K562 (cell line): ENCODE data around the gene YES1. TPM values are rescaled to one million over a fixed set of nuclear protein-coding genes. Genes with fewer than 3 reads are reported as not detected.

Source experiments
- ATAC-seq: fragments of 200-7000 bp; cut with Tn5 transposase; 3 replicates; pipeline ENCODE4 v1.9.1; 2020; ENCODE audit warnings: moderate library complexity
- BruUV-seq: library from RNA; stranded (reverse); fragments of 400-500 nt; replicated peaks from 2 replicates; lab custom pipeline; 2021; lab: Mats Ljungman, UMichigan
- CTCF ChIA-PET: fragments of 300-600 bp; formaldehyde crosslinking; extraction: SDS; loops from one replicate; lab custom pipeline; 2021; ENCODE audit warnings: low intra/inter-chr PET ratio; lab: Yijun Ruan, JAX
- POLR2A ChIA-PET: fragments of 300-600, 350-650 bp; sonication (Branson Sonifier 250); formaldehyde crosslinking; extraction: SDS; loops from one replicate; lab custom pipeline; 2021; ENCODE audit warnings: antibody characterized with exemption, inconsistent platforms; lab: Yijun Ruan, JAX
- DNase-seq, 4 experiments: peaks; one replicate each; pipeline versions ENCODE4 v3.0.0 to v3.0.0-alpha.2; 2011 to 2018; ENCODE audit warnings: low spot score in 3 of 4, mixed read lengths in 3 of 4; ENCODE audit errors: extremely low read depth in 1 of 4
- FAIRE-seq: peaks from 2 replicates; lab custom pipeline; 2011; peaks lifted over from hg19 to GRCh38; lab: Jason Lieb, UNC
- H2AFZ ChIP-seq: 2 replicates; pipeline ENCODE4 v1.6.0; 2011; ENCODE audit warnings: low read depth, low read length, control low read depth, inconsistent platforms
- H3K27ac ChIP-seq: fragments of 200-600 bp; 3 replicates; pipeline ENCODE4 v1.8.0; 2011; ENCODE audit warnings: low read depth, mild to moderate bottlenecking, control low read depth, inconsistent platforms, low read length, moderate library complexity, mixed read lengths; ENCODE audit errors: extremely low read depth
- H3K27me3 ChIP-seq, 2 experiments: fragments of 300-600 bp in 1 of 2; 2 replicates in 1 of 2; 3 replicates in 1 of 2; pipeline versions ENCODE4 v1.6.0 to v1.8.0; 2011; ENCODE audit warnings: inconsistent platforms in 2 of 2, low read length in 2 of 2, mild to moderate bottlenecking in 1 of 2, mixed read lengths in 1 of 2, moderate library complexity in 1 of 2; ENCODE audit not compliant: control insufficient read depth in 2 of 2, insufficient read depth in 2 of 2
- H3K36me3 ChIP-seq: fragments of 300-600 bp; 3 replicates; pipeline ENCODE4 v1.8.0; 2011; ENCODE audit warnings: mild to moderate bottlenecking, low read length, inconsistent platforms; ENCODE audit not compliant: control insufficient read depth, insufficient read depth
- H3K4me1 ChIP-seq, 2 experiments: fragments of 200-600 bp in 1 of 2; replicated peaks in 1 of 2; 2 replicates in 1 of 2; 3 replicates in 1 of 2; pipeline versions ENCODE4 v1.5.1 to v1.8.0; 2011; ENCODE audit warnings: inconsistent platforms in 2 of 2, low read length in 2 of 2, mild to moderate bottlenecking in 1 of 2, mixed read lengths in 1 of 2, moderate library complexity in 1 of 2; ENCODE audit not compliant: control insufficient read depth in 2 of 2, insufficient read depth in 2 of 2
- H3K4me2 ChIP-seq: 2 replicates; pipeline ENCODE4 v1.6.1; 2011; ENCODE audit warnings: low read length, control low read depth, inconsistent platforms, mixed read lengths; ENCODE audit not compliant: insufficient read depth
- H3K4me3 ChIP-seq: fragments of 200-600 bp; sonication (generic), shearing (Covaris generic); 2 replicates; pipeline ENCODE4 v1.5.1; 2016; ENCODE audit warnings: control low read depth, inconsistent platforms
- H3K79me2 ChIP-seq: fragments of 200-600 bp; 3 replicates; pipeline ENCODE4 v1.8.0; 2011; ENCODE audit warnings: low read length, inconsistent platforms; ENCODE audit not compliant: control insufficient read depth, insufficient read depth
- H3K9ac ChIP-seq, 2 experiments: 2 replicates each; pipeline versions ENCODE4 v1.6.0 to v1.6.1; 2011; ENCODE audit warnings: low read depth in 2 of 2, low read length in 2 of 2, control low read depth in 1 of 2, inconsistent platforms in 1 of 2, mild to moderate bottlenecking in 1 of 2, mixed read lengths in 1 of 2; ENCODE audit not compliant: insufficient read depth in 1 of 2
- H3K9me1 ChIP-seq: one replicate; pipeline ENCODE4 v1.6.0; 2011; ENCODE audit warnings: inconsistent platforms, mild to moderate bottlenecking, low read length, moderate library complexity; ENCODE audit not compliant: control insufficient read depth, insufficient read depth
- H3K9me3 ChIP-seq: replicated peaks from 2 replicates; pipeline ENCODE4 v1.5.1; 2011; ENCODE audit warnings: low read depth, low read length, inconsistent platforms; ENCODE audit not compliant: control insufficient read depth, insufficient read depth
- H4K20me1 ChIP-seq: replicated peaks from 2 replicates; pipeline ENCODE4 v1.6.1; 2011; ENCODE audit warnings: low read length, inconsistent platforms, mixed read lengths; ENCODE audit not compliant: control insufficient read depth, insufficient read depth
- CEBPG ChIP-seq, 3 experiments: fragments of 200-800 bp in 1 of 3; sonication (Bioruptor generic) in 1 of 3; sonication (generic) in 1 of 3; formaldehyde crosslinking in 1 of 3; IDR thresholded peaks in 2 of 3; conservative IDR thresholded peaks in 1 of 3; 2 replicates each; pipeline versions ENCODE4 v1.6.1 to v1.8.0; 2016 to 2022; ENCODE audit warnings: missing compliant biosample characterization in 2 of 3, missing genetic modification characterization in 2 of 3, mild to moderate bottlenecking in 1 of 3, missing genetic modification reagents in 1 of 3
- CREB3L1 ChIP-seq: fragments of 450-650 bp; IDR thresholded peaks from 2 replicates; pipeline ENCODE4 v1.6.1; 2014; ENCODE audit warnings: low read depth, mild to moderate bottlenecking, moderate library complexity, borderline replicate concordance
- CREBBP ChIP-seq: IDR thresholded peaks from one replicate; pipeline ENCODE4 v1.6.1; 2012; ENCODE audit warnings: low read depth, mild to moderate bottlenecking, control low read depth, inconsistent platforms, low read length
- MEIS2 ChIP-seq: fragments of 450-650 bp; IDR thresholded peaks from 2 replicates; pipeline ENCODE4 v1.6.1; 2014; ENCODE audit warnings: mild to moderate bottlenecking; ENCODE audit not compliant: partially characterized antibody
- MYC ChIP-seq, 2 experiments: fragments of 250-450 bp in 1 of 2; sonication (Bioruptor Pico) in 1 of 2; IDR thresholded peaks; 2 replicates each; pipeline versions ENCODE4 v1.5.1 to v1.6.1; 2012 to 2021; ENCODE audit warnings: low read depth in 2 of 2, borderline replicate concordance in 1 of 2, improper control_type of control experiment in 1 of 2, low read length in 1 of 2, mild to moderate bottlenecking in 1 of 2, moderate library complexity in 1 of 2
- POLR2B ChIP-seq: fragments of 450-650 bp; IDR thresholded peaks from 2 replicates; pipeline ENCODE4 v1.6.1; 2018; ENCODE audit warnings: low read depth; ENCODE audit not compliant: partially characterized antibody
- RAD51 ChIP-seq: fragments of 450-650 bp; IDR thresholded peaks from 2 replicates; pipeline ENCODE4 v1.7.1; 2016; ENCODE audit warnings: low read depth, mild to moderate bottlenecking, borderline replicate concordance
- XRCC3 ChIP-seq: fragments of 450-650 bp; IDR thresholded peaks from 2 replicates; pipeline ENCODE4 v1.6.1; 2017; ENCODE audit warnings: mild to moderate bottlenecking, moderate library complexity
- ZNF408 ChIP-seq: fragments of 250-450 bp; sonication (Bioruptor Pico); IDR thresholded peaks from 2 replicates; pipeline ENCODE4 v1.4.0; 2020; ENCODE audit warnings: low read depth, mild to moderate bottlenecking, moderate library complexity
- ZNF592 ChIP-seq: fragments of 450-650 bp; IDR thresholded peaks from 2 replicates; pipeline ENCODE4 v1.6.1; 2017; ENCODE audit warnings: antibody characterized with exemption, mild to moderate bottlenecking
- in situ Hi-C: fragments of 300-500 bp; cut with MboI; formaldehyde crosslinking; loops from 4 replicates; pipeline ENCODE4 v1.15.0; 2018; ENCODE audit warnings: inconsistent platforms, mixed read lengths
- intact Hi-C: fragments of 100-400 bp; cut with micrococcal nuclease; formaldehyde crosslinking; loops from 2 replicates; pipeline ENCODE4 v1.14.2; 2022
- polyA plus RNA-seq, 8 experiments: library from polyadenylated mRNA; depleted of rRNA in 4 of 8; stranded (reverse) in 5 of 8; unstranded in 3 of 8; fragments of >200 nt; fragmentation: Nextera tagmentation in 2 of 8; fragmentation: Illumina TruSeq in 1 of 8; extraction: Ambion mirVana in 2 of 8; extraction: Trizol in 1 of 8; gene quantifications; 2 replicates each; pipeline versions ENCODE4 v1.2.1 to v1.2.3, GENCODE V29; 2011 to 2014; ENCODE audit warnings: inconsistent platforms in 1 of 8, missing spikeins in 1 of 8
- total RNA-seq, 7 experiments: library from RNA; depleted of rRNA in 6 of 7; stranded (reverse); fragments of >200 nt in 6 of 7; fragmentation: Illumina TruSeq in 2 of 7; extraction: Trizol in 2 of 7; gene quantifications; 2 replicates each; pipeline versions ENCODE4 v1.2.1 to v1.2.3, GENCODE V29; 2011 to 2021; ENCODE audit warnings: low replicate concordance in 1 of 7

The YES1 gene
- total and polyA plus RNA-seq, 9 of the 15 experiments (the other 6 are each of a cell fraction or from before 2014, with no cell fraction given), result 37.2 to 115 (median 77.7) TPM

GRCh38 chr18:731185-731584, 80.9 kb downstream of the YES1 start (continued):
- TF ChIP-seq RAD51 (no peak), CREBBP (no peak), MEIS2 (peak; percentile 10), MYC (IDR thresholded peaks at IDR 0.05; ENCODE audit: low read depth, low read length) (no peak), MYC (CRISPR knock-in tag; IDR thresholded peaks at IDR 0.05; ENCODE audit: borderline replicate concordance, low read depth) (no peak), ZNF592 (0 out of 2 replicates have a peak, but pooled peaks have one; percentile 25)
- TF ChIP-seq, all 486 proteins: peak for 36

GRCh38 chr18:730692-731091, 81.3 kb downstream of the YES1 start:
- ATAC-seq, result no peak
- Histone ChIP-seq H4K20me1 (0 out of 2 replicates have a peak, but pooled peaks cover 4% of the 10 kb centered on the region), H3K9me1 (no peaks in the 10 kb centered on the region), H3K9ac (no peak overlapping the region), H3K27me3 (no peaks in the 10 kb centered on the region), H3K4me3 (no peak overlapping the region), H3K79me2 (no peaks in the 10 kb centered on the region; the same call in 2 of the 3 replicates), H3K4me2 (peak overlapping the region; percentile 9; the same call in 1 of the 2 replicates), H3K27ac (0 out of 3 replicates have a peak overlapping the region, but pooled peaks have one; percentile 0), H3K4me1 (peaks cover 3 to 7% of the 10 kb centered on the region in 2 experiments; a peak in 2 of 5 replicates), H3K36me3 (peaks cover 78% of the 10 kb centered on the region), H3K9me3 (no peaks in the 10 kb centered on the region), H2AFZ (no peak overlapping the region)
- DNase-seq, result no peak
- POLR2A ChIA-PET, result interaction anchor here (0.6 kb wide), 1 partner anchor 174 kb away, joined by 3 read pairs; the partner anchor contains the start of gene ADCYAP1
- FAIRE-seq, result no peak
- TF ChIP-seq CEBPG (CRISPR knock-in tag; IDR thresholded peaks at IDR 0.05) (0 out of 2 replicates have a peak, but pooled peaks have one; percentile 10), CEBPG (tag; conservative IDR thresholded peaks at IDR 0.05 in 1 of 2, IDR thresholded peaks at IDR 0.05 in 1 of 2) (no peak; a peak in 1 of 4 replicates), CREB3L1 (no peak), XRCC3 (no peak), POLR2B (peak; percentile 13), ZNF408 (CRISPR knock-in tag) (no peak)
- BruUV-seq, result TSS peak; percentile 17
- CTCF ChIA-PET, result no interaction called here
- intact Hi-C loops (no loop called here), in situ Hi-C loops (no loop called here)
